ENCODE measurements around the gene RPS24.

DNA sequence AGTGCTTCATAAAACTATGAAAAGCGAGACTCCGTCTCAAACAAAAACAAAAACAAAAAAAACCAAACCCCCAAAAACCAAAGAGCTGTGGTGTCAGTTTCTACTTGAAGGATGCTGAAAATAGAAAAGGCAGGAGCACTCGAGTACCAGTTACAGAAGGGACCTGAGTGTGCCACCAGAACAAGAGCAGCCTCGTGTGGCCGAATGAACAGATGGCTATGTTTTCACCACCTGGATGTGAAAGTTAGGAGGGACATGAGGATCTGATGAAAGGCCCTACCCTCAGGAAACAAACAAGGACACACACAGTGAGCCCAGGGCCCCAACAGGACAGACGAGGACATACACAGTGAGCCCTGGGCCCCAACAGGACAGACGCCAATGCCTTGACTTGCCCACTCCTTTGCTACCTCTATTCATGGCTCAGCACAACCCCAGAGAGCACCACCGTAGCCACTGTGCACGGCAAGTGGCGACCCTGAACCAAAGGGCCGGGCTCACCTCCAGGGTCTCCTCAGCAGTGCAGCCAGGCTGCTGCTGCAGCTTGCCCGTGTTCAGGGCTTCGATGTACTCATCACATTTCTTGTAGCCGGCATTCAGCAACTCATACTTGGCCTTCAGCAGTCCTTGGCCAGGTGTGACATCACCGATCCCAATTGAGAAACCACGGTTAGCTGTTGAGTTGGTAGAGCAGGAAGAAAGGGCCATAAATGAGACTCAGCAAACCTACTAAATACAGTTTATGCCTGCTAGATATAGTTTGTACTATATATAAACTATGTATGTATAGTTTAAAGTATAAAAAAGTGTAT lies 29.2 kb upstream of the RPS24 start:
- TF ChIP-seq, protein P1, sequence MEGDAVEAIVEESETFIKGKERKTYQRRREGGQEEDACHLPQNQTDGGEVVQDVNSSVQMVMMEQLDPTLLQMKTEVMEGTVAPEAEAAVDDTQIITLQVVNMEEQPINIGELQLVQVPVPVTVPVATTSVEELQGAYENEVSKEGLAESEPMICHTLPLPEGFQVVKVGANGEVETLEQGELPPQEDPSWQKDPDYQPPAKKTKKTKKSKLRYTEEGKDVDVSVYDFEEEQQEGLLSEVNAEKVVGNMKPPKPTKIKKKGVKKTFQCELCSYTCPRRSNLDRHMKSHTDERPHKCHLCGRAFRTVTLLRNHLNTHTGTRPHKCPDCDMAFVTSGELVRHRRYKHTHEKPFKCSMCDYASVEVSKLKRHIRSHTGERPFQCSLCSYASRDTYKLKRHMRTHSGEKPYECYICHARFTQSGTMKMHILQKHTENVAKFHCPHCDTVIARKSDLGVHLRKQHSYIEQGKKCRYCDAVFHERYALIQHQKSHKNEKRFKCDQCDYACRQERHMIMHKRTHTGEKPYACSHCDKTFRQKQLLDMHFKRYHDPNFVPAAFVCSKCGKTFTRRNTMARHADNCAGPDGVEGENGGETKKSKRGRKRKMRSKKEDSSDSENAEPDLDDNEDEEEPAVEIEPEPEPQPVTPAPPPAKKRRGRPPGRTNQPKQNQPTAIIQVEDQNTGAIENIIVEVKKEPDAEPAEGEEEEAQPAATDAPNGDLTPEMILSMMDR (IDR thresholded peaks at IDR 0.05; ENCODE audit: insufficient read depth, low read depth, low read length) = no peak
- no peak for TF ChIP-seq EZH2 (IDR thresholded peaks at IDR 0.05; ENCODE audit: insufficient read depth, low read length)
